Glomerular visceral epithelial cell (primary cell): ENCODE measurements around the gene PDE9A.

Experiments used
- DNase-seq: peaks from one replicate; pipeline ENCODE4 v3.0.0-alpha.2; 2016; ENCODE audit errors: extremely low spot score

PDE9A gene

GRCh38 chr21:42769820-42770716 lies 116.6 kb downstream of the PDE9A start:
- no peak for DNase-seq

GRCh38 chr21:42770717-42771502 lies 117.5 kb downstream of the PDE9A start:
- DNase-seq = no peak

GRCh38 chr21:42771503-42771805 lies 118.0 kb downstream of the PDE9A start:
- DNase-seq = no peak

- DNase-seq = no peak
Measured at GRCh38 chr21:42775123-42775522, 121.7 kb downstream of the PDE9A start.

GRCh38 chr21:42775891-42776290 lies 122.5 kb downstream of the PDE9A start:
- DNase-seq = no peak

GRCh38 chr21:42777064-42777756 lies 123.8 kb downstream of the PDE9A start:
- no peak for DNase-seq

DNA sequence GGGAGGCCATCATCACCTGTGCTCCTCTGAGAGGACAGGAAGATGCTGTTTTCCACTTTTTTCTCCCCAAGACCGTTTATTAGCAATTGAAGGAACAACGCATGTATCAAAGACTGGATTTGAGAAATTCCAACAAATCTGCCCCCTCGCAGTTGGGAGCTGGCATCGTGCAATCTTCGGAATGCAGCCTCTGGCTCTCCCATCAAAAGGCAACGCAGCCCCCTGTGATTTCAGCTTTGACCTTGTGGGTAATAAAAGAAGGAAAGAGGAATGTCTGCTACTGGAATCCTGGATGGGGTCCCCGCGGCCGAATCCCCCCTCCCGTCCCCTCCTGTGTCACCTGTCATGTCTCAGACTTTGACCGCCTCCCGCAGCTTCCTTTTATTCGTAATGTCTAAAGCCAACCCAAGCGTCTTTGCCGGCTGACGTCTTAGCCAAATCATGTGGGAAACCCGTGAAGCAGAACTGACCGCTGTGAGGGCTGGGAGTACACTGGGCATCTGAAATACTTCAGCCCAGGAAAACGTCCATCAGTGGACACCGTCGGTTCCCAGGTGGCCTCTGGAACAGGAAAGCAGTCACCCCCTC lies 124.4 kb downstream of the PDE9A start:
- DNase-seq = peak; percentile 69

DNA sequence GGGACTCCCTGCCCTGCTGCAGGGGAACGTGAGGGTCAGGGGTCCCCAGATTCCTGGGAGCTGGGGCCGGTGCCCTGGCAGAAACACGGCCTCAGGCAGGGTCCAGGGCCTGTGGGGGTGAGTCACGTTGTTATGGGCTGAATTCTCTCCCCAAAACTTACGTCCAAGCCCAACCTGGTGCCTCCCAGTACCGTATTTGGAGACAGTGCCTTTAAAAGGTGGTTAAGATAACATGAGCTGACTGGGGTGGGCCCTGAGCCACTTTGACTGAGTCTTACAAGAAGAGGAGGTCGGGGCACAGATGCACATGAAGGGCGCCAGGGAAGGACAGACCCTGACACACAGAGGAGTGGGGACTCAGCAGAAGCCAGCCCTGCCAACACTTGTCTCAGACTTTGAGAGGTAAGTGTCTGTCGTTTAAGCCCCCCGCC lies 126.0 kb downstream of the PDE9A start:
- no peak for DNase-seq

- DNase-seq = no peak
Measured at GRCh38 chr21:42780617-42781016, 127.2 kb downstream of the PDE9A start.

DNA sequence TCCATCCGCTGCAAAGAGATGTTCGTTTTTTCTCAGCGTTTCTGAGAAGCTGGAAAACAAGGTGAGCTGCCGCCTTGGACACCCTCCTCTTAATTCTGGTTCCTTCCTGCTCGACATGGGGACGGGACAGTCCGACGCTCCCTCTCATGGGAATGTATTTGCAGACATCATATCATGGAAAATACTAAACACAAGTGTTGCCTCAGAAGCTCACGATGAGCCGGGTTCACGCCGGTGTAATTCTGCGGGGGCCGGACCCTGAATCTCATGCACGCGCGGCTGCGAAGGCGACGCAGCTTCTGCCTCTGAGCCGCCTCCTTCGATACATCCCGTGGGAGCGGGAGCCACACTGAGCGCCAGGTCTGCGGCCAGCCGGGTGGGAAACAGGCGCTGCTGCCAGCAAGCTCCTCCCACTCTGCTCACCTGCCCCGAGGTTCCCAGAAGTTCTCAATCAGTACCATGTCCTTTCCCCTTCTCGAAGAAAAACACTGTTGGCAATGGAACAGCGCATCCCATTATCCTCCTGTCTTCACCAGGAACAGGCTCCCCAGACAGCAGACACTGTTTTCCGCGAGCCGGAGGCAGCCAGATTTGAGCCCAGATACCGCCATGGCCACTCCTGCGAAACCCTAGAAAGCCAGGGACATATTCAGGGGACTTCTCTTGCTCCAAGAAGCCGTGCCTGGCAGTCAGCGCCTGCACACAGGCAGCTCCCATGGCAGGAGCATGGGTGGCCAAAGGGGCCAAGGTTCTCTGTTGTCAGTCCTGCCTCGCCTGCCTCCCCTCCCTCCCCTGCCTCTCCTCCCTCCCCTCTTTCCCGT lies 127.9 kb downstream of the PDE9A start:
- DNase-seq = no peak

DNA sequence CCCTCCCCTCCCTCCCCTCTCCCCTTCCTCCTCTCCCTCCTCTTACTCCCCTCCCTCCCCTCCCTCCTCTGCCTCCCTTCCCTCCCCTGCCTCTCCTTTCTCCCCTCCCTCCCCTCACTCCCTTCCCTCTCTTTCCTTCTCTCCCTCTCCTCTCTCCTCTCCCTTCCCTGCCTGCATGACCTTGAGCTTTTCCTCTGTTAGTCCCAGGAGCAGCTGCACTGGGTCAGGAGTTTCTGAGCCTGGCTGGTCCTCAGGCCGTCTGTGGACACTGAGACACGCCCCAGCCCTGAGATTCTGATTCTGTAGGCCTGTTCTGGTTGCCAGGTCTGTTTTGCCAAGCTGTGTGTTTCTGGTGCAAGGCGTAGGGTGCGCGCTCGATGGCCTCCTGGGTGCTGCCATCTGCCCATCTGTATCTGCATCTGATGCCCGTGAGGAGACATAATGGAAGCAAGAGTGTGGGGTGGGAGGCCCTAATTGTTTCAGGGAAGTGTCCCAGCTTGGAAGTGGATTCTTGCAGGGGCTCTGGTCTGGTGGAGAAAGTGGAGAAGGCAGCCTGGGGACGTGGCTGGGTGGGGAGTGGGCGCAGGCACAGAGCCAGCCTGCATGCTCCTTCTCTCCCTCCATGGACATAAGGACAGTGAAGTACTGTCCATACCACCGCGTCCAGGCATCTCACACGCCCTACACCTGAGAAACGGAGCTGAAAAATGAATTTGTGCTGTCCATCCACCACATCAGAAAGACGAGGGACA lies 128.7 kb downstream of the PDE9A start:
- DNase-seq = no peak

- DNase-seq = no peak
Measured at GRCh38 chr21:42782723-42783242, 129.4 kb downstream of the PDE9A start.

DNA sequence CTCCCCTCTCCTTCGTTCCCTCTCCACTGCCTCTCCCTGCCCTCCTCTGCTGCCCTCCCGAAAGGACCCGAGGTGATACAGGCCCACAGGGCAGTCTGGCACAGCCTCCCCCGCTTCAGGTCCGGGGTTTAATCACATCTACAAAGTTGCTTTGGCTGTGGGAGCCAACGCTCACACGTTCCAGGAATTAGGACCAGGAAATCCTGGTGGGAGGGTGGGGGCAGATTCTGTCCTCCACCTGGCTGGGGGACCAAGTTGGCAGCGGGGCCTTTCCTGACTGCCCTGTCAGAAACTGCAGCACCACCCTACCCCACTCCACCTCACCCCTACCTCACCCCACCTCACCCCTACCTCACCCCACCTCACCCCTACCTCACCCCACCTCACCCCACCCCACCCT lies 130.9 kb downstream of the PDE9A start:
- no peak for DNase-seq

DNA sequence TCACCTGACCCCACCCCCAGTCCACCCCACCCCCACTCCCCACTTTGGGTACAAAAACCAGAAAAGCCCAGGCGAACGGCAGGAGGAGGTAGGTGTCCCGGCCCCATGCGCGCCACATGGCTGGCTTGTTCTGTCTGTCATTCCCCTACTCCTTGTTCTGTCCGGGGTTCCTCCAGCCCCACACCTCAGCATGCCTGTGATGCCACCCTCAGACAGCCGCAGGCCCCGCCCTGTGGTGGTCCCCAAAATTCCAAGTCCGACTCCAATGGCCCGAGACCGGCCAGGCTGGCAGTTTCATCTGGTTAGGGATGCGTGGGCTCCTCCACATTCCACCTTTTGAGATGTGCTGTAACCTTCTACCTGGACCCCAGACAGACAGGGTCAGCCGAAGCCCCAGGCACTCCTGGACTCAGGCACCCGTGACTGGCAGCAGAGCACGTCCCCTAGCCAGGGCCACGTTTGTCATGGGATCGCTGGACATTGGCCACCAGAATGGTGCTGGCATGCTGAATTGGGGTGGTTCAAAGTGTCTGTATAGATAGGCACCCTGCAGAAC lies 131.6 kb downstream of the PDE9A start:
- DNase-seq = no peak

- no peak for DNase-seq
Measured at GRCh38 chr21:42785666-42786427, 132.4 kb downstream of the PDE9A start.

GRCh38 chr21:42786884-42787283 lies 133.5 kb downstream of the PDE9A start:
- DNase-seq = no peak

GRCh38 chr21:42787613-42788012 lies 134.2 kb downstream of the PDE9A start:
- no peak for DNase-seq

- DNase-seq = no peak
Measured at GRCh38 chr21:42790520-42791065, 137.2 kb downstream of the PDE9A start.

GRCh38 chr21:42793774-42794173 lies 140.4 kb downstream of the PDE9A start:
- no peak for DNase-seq
